VCaP (cell line): ENCODE data around the gene ABCA1.
"Not testable (repeated sequence)": the region's sequence is repeated elsewhere in the genome, so short reads cannot be mapped to it uniquely, and the experiment has no call there.

Source experiments
- H3K27ac ChIP-seq: fragments of 450-650 bp; 2 replicates; pipeline ENCODE4 v1.5.1; 2017
- TF ChIP-seq, protein P1 (sequence below): fragments of 450-650 bp; conservative IDR thresholded peaks from 2 replicates; pipeline ENCODE4 v1.5.1; 2017; ENCODE audit warnings: mild to moderate bottlenecking, moderate library complexity

ABCA1 gene

DNA sequence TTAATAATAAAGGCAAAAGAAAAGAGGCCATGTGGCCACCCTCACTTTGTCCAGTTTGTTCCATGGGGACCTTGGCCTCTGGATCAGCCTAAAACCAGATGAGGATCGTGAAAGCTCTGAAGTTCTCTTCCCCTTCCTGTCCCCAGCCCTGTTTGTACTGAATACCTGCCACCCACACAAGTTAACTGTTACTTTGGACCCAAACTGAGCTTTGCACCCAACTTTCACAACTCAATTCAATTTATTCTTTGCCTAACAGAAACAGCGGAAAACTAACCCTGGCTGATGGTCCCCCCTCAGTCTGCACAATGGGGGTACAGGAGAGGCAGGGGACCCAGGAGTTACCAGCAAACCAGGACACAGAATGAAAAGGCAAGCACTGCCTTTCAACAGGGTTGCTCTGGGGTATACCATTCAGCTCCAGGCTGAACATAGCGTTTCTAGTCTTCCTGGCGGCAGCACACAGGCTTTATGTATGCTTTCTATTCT is 28.2 kb downstream of the ABCA1 start:
- no peak overlapping the region for H3K27ac ChIP-seq

DNA sequence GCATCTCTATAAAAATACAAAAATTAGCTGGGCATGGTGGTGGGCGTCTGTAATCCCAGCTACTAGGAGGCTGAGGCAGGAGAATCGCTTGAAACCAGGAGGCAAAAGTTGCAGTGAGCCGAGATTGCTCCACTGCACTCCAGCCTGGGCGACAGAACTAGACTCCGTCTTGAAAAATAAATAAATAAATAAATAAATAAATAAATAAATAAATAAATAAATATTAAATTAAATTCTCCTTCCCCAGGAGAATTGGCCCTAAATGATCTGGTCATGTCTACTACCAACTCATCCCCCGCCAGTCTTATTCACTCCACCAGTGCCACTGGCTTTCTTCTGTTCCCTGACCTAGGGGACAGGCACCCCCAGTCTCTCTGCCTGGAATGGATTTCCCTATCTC is 29.6 kb downstream of the ABCA1 start:
- H3K27ac ChIP-seq = not testable (repeated sequence)

More for the DNA sequence above, 28.2 kb downstream of the ABCA1 start:
- TF ChIP-seq, protein P1, sequence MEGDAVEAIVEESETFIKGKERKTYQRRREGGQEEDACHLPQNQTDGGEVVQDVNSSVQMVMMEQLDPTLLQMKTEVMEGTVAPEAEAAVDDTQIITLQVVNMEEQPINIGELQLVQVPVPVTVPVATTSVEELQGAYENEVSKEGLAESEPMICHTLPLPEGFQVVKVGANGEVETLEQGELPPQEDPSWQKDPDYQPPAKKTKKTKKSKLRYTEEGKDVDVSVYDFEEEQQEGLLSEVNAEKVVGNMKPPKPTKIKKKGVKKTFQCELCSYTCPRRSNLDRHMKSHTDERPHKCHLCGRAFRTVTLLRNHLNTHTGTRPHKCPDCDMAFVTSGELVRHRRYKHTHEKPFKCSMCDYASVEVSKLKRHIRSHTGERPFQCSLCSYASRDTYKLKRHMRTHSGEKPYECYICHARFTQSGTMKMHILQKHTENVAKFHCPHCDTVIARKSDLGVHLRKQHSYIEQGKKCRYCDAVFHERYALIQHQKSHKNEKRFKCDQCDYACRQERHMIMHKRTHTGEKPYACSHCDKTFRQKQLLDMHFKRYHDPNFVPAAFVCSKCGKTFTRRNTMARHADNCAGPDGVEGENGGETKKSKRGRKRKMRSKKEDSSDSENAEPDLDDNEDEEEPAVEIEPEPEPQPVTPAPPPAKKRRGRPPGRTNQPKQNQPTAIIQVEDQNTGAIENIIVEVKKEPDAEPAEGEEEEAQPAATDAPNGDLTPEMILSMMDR = no peak

DNA sequence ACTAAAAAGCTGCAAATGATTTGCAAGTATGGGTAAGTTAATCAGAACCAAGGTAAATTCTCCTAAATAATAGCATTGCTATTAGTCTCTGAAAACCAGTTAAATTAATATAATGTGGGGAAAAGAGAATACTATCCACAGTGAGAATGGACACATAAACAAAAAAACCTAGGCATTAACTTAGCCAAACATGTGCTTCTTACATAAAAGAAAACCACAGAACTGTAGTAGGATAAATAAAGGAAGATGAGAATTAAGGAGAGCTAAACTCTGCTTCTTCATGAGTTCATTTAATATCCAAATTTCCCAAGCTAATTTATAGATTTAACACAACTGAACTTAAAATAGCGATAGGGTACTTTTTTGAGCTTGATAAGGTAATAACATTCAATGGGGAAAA is 31.8 kb downstream of the ABCA1 start:
- no peak overlapping the region for H3K27ac ChIP-seq
- TF ChIP-seq, protein P1 = no peak

DNA sequence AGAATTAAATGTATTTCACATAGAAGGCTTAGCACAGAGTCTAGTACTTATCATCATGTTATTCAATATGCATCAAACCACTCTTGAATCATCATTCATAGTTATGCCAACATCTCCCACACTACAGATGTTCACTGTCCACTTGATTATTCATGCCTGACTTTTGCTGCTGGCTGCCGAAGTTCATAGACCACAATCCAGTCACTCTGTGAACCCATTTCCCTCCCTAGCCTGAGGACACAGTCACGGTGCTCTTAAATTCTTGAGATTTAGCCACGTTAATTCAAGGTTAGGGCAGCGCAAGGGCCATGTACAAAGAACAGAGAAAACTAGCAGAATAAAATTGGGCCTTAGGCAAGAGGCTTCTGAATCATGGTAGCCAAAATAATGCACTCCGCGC is 32.4 kb downstream of the ABCA1 start:
- no peak overlapping the region for H3K27ac ChIP-seq
- TF ChIP-seq, protein P1 = no peak

DNA sequence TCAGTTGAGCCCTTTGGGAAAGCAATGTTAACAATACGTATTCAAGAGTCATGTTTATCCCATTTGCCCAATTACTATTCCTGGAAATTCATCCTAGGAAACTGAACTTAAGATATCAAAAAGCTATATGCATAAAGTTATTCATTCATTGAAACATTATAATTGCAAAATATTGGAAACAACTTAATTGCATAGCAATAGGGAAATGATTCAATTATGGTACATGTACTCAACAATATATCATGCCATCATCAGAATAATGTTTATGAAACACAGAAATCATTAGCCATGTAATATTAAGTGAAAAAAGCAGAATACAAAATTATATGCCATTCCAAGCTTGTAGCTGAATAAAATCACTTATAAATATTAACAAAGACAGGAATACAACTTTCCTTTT is 35.3 kb downstream of the ABCA1 start:
- TF ChIP-seq, protein P1 = no peak
- no peak overlapping the region for H3K27ac ChIP-seq

DNA sequence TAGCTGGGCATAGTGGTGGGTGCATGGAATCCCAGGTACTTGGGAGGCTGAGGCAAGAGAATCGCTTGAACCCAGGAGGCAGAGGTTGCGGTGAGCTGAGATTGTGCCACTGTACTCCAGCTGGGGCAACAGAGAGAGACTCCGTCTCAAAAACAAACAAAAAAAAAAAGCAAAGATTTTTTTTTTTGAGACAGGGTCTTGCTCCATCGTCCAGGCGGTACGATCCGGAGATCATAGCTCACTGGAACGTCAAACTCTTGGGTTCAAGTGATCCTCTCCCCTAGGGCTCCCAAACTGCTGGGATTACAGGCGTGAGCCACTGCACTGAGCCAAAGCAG is 37.6 kb downstream of the ABCA1 start:
- no peak overlapping the region for H3K27ac ChIP-seq
- TF ChIP-seq, protein P1 = no peak

DNA sequence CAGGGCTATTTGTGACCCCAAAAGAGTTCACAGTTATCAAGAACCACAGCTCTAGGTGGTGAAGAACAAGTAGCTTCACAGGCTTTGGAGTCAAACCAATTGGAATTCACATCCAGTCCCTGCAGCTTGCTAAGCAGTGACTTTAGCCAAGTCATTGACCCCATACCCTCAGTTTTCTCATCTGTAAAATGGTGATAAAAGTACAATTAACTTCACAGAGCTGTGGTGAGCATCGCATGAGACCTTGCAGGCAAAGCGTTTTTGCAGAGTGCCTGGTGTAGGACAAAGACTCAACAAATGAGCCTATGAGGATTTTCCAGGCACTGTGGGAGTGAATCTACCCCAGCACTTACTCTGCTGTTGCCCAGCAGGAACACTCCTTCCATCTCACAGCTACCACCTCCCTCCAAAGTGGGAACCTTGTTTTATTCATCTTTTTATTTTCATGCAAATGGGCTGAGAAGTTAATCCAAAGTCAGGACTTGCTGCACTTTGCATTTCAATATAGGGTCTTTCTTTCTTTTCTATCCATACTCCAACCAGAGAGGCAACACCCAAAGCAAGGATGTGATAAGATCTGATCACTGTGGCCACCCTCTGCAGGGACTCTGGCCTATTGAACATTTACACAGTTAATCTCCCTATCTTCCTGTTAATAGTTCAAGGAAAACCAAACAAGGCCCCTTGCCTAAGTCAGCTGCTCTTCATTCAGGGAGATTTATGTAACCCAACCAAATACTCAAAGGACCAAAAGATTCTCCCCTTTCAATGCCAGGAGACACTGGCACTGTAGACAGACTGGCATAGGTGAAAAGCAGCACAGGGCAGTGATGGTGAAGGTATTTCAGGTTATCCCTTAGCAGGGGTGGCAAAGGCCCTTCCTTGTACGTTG is 41.9 kb downstream of the ABCA1 start:
- peak overlapping the region; percentile 63 for H3K27ac ChIP-seq

DNA sequence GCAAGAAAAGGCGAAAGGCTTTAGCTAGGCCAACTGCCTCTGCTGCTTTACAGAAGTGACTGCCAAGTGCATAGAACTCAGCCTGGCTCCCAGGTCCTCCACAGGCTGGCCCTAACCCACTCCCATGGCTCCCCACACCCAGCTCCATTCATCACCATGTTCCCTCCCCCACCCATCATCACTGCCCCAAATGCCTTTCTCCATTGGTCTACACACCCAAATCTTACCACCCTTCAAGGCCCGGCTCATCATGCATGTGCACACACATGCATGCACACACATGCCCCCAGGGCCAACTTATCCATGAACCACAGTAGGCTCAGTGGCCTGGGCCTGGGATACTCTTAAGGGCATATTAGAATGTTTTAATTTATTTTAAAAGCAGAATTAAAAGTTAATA is 44.8 kb downstream of the ABCA1 start:
- no peak overlapping the region for H3K27ac ChIP-seq
- TF ChIP-seq, protein P1 = no peak

More for the DNA sequence above, 41.9 kb downstream of the ABCA1 start:
- TF ChIP-seq, protein P1 = no peak
